Glutamatergic neuron (in vitro differentiated cells): ENCODE data around the gene RHBDL1. TPM values are rescaled to one million over a fixed set of nuclear protein-coding genes. Genes with fewer than 3 reads are reported as not detected.
"Not testable (repeated sequence)": the region's sequence is repeated elsewhere in the genome, so short reads cannot be mapped to it uniquely, and the experiment has no call there.

Source experiments
- DNase-seq: peaks from one replicate; pipeline ENCODE4 v3.0.0; 2022
- H3K27ac Mint-ChIP-seq: one replicate; pipeline ENCODE4 v1.8.0; 2020; ENCODE audit warnings: mild to moderate bottlenecking, mixed read lengths, inconsistent platforms; ENCODE audit not compliant: unreplicated experiment
- H3K27me3 Mint-ChIP-seq: one replicate; pipeline ENCODE4 v1.8.0; 2020; ENCODE audit warnings: mild to moderate bottlenecking, moderate library complexity, mixed read lengths, inconsistent platforms; ENCODE audit not compliant: unreplicated experiment
- H3K36me3 Mint-ChIP-seq: one replicate; pipeline ENCODE4 v1.8.0; 2020; ENCODE audit warnings: mild to moderate bottlenecking, mixed read lengths, inconsistent platforms; ENCODE audit not compliant: unreplicated experiment
- H3K4me1 Mint-ChIP-seq: one replicate; pipeline ENCODE4 v1.8.0; 2020; ENCODE audit warnings: mild to moderate bottlenecking, low read depth, mixed read lengths, inconsistent platforms; ENCODE audit not compliant: unreplicated experiment
- H3K4me3 Mint-ChIP-seq: one replicate; pipeline ENCODE4 v1.8.0; 2020; ENCODE audit warnings: mild to moderate bottlenecking, mixed read lengths, inconsistent platforms; ENCODE audit not compliant: unreplicated experiment
- H3K9me3 Mint-ChIP-seq: one replicate; pipeline ENCODE4 v1.8.0; 2020; ENCODE audit warnings: mild to moderate bottlenecking, moderate library complexity, mixed read lengths, inconsistent platforms; ENCODE audit not compliant: unreplicated experiment
- CTCF ChIP-seq: fragments of 200-600 bp; sonication (generic); IDR thresholded peaks from one replicate; pipeline ENCODE4 v1.5.0; 2021; ENCODE audit not compliant: partially characterized antibody, unreplicated experiment
- total RNA-seq: library from RNA; stranded (reverse); fragmentation: NEBNext Ultra II Directional; extraction: Animal tissue kit (Norgen Biotek cat#: 25700); gene quantifications from one replicate; pipeline ENCODE4 v1.2.1, GENCODE V29; 2021; ENCODE audit not compliant: unreplicated experiment

The RHBDL1 gene
- total RNA-seq, 1 donor from 2014 or later = 8.2 TPM

- H3K36me3 Mint-ChIP-seq = no peaks in the 10 kb centered on the region
Observed at GRCh38 chr16:689175-689897, 13.9 kb downstream of the RHBDL1 start.

GRCh38 chr16:691242-691641, 15.8 kb downstream of the RHBDL1 start:
- H3K9me3 Mint-ChIP-seq = peaks cover 17% of the 10 kb centered on the region
- not testable (repeated sequence) for DNase-seq, H3K36me3 Mint-ChIP-seq, H3K4me1 Mint-ChIP-seq, H3K27ac Mint-ChIP-seq
- peak overlapping the region; percentile 64 for H3K4me3 Mint-ChIP-seq
- H3K27me3 Mint-ChIP-seq = peaks cover 25% of the 10 kb centered on the region

More at GRCh38 chr16:689175-689897, 13.9 kb downstream of the RHBDL1 start:
- Mint-ChIP-seq H3K27ac (no peak overlapping the region), H3K9me3 (peaks cover 14% of the 10 kb centered on the region), H3K27me3 (peaks cover 18% of the 10 kb centered on the region), H3K4me1 (peaks cover 5% of the 10 kb centered on the region), H3K4me3 (peak overlapping the region; percentile 91)
- DNase-seq = no peak
- TF ChIP-seq CTCF = no peak

GRCh38 chr16:692356-693108, 17.1 kb downstream of the RHBDL1 start:
- H3K27me3 Mint-ChIP-seq = peaks cover 30% of the 10 kb centered on the region
- TF ChIP-seq CTCF = no peak

GRCh38 chr16:693364-693763, 17.9 kb downstream of the RHBDL1 start:
- peaks cover 31% of the 10 kb centered on the region for H3K27me3 Mint-ChIP-seq
- peaks cover 18% of the 10 kb centered on the region for H3K9me3 Mint-ChIP-seq
- peaks cover 10% of the 10 kb centered on the region for H3K4me1 Mint-ChIP-seq
- no peaks in the 10 kb centered on the region for H3K36me3 Mint-ChIP-seq
- no peak for TF ChIP-seq CTCF
- H3K4me3 Mint-ChIP-seq = no peak overlapping the region
- H3K27ac Mint-ChIP-seq = no peak overlapping the region
- DNase-seq = no peak

More at GRCh38 chr16:692356-693108, 17.1 kb downstream of the RHBDL1 start:
- H3K9me3 Mint-ChIP-seq = peaks cover 18% of the 10 kb centered on the region
- H3K36me3 Mint-ChIP-seq = no peaks in the 10 kb centered on the region
- H3K4me3 Mint-ChIP-seq = peak overlapping the region; percentile 64
- DNase-seq = no peak
- H3K4me1 Mint-ChIP-seq = peaks cover 10% of the 10 kb centered on the region
- peak overlapping the region; percentile 77 for H3K27ac Mint-ChIP-seq

GRCh38 chr16:693766-694165, 18.3 kb downstream of the RHBDL1 start:
- TF ChIP-seq CTCF = no peak
- H3K9me3 Mint-ChIP-seq = peaks cover 18% of the 10 kb centered on the region
- no peak overlapping the region for H3K4me3 Mint-ChIP-seq
- H3K36me3 Mint-ChIP-seq = no peaks in the 10 kb centered on the region
- no peak for DNase-seq
- peaks cover 30% of the 10 kb centered on the region for H3K27me3 Mint-ChIP-seq
- no peak overlapping the region for H3K27ac Mint-ChIP-seq
- peaks cover 10% of the 10 kb centered on the region for H3K4me1 Mint-ChIP-seq
